Transverse colon (tissue), 4 donors: Measurements from ENCODE around the gene AFTPH. TPM values are rescaled to one million over a fixed set of nuclear protein-coding genes. Genes with fewer than 3 reads are reported as not detected.

Experiments used
- DNase-seq: peaks from one replicate; pipeline ENCODE4 v3.0.0-alpha.2; 2019
- H3K27ac ChIP-seq, 4 donors: fragments of 200-600 bp; sonication (generic); 2 replicates each; pipeline ENCODE4 v1.5.1; 2016 to 2018; ENCODE audit warnings: inconsistent platforms in 4 of 4
- H3K27me3 ChIP-seq: fragments of 200-600 bp; sonication (generic); 2 replicates; pipeline ENCODE4 v1.5.1; 2017; ENCODE audit warnings: inconsistent platforms
- H3K36me3 ChIP-seq, 4 donors: fragments of 200-600 bp; sonication (generic); 2 replicates each; pipeline ENCODE4 v1.5.1; 2017 to 2019; ENCODE audit warnings: inconsistent platforms in 4 of 4
- H3K4me1 ChIP-seq, 4 donors: fragments of 200-600 bp; sonication (generic); 2 replicates each; pipeline ENCODE4 v1.5.1; 2017 to 2020; ENCODE audit warnings: inconsistent platforms in 4 of 4
- H3K4me3 ChIP-seq, 4 donors: fragments of 200-600 bp; sonication (generic); 1 replicate in 1 of 4; 2 replicates in 3 of 4; pipeline versions ENCODE4 v1.5.1 to v1.6.1; 2017 to 2019; ENCODE audit warnings: inconsistent platforms in 4 of 4
- H3K9me3 ChIP-seq, 2 donors: fragments of 200-600 bp; sonication (generic); 2 replicates each; pipeline ENCODE4 v1.5.1; 2017 to 2019; ENCODE audit warnings: inconsistent platforms in 2 of 2
- EP300 ChIP-seq: sonication (generic); formaldehyde crosslinking; IDR thresholded peaks from one replicate; pipeline ENCODE4 v1.6.1; 2017; ENCODE audit warnings: antibody characterized with exemption, low read depth
- POLR2A ChIP-seq: fragments of 450-650 bp; IDR thresholded peaks from one replicate; pipeline ENCODE4 v1.6.1; 2016; ENCODE audit warnings: antibody characterized with exemption, mild to moderate bottlenecking, moderate library complexity
- POLR2AphosphoS5 ChIP-seq, 3 donors: sonication (generic); formaldehyde crosslinking; IDR thresholded peaks; one replicate each; pipeline ENCODE4 v1.6.1; 2016; ENCODE audit warnings: antibody characterized with exemption in 3 of 3
- WGBS, 2 donors: methylation state at CpG; one replicate each; pipeline ENCODE4 v1.1.5; 2018; ENCODE audit warnings: low coverage in 1 of 2; 5-methylcytosine and 5-hydroxymethylcytosine counted together
- in situ Hi-C, 4 donors: fragments of 200-750 bp; cut with MboI; loops; one replicate each; pipeline versions ENCODE4 v1.15.0 to v1.15.1; 2017; ENCODE audit warnings: low sequenced_read_pairs in 3 of 4, low pct_ligation_motif_present in 1 of 4, low pct_unique_long_range_greater_than_20kb in 1 of 4
- intact Hi-C: fragments of 100-400 bp; cut with DNase I; formaldehyde crosslinking; loops from one replicate; pipeline ENCODE4 v1.15.1; 2023; ENCODE audit warnings: low total_unique reads
- total RNA-seq, 4 donors: library from RNA; depleted of rRNA; stranded (reverse); fragments of >200 nt; gene quantifications; one replicate each; pipeline ENCODE4 v1.1.0, GENCODE V29; 2016
- TF ChIP-seq, protein P1 (sequence below), 5 experiments: fragments of 200-600 bp in 3 of 5; fragments of 450-650 bp in 2 of 5; sonication (generic) in 3 of 5; IDR thresholded peaks; 1 replicate in 2 of 5; 2 replicates in 3 of 5; pipeline ENCODE4 v1.5.1; 2016 to 2017; ENCODE audit warnings: antibody characterized with exemption in 5 of 5, inconsistent platforms in 3 of 5, mild to moderate bottlenecking in 2 of 5, moderate library complexity in 1 of 5

The AFTPH gene
- total RNA-seq, 4 donors from 2014 or later, result 42.3 to 123 (median 70.2) TPM

DNA sequence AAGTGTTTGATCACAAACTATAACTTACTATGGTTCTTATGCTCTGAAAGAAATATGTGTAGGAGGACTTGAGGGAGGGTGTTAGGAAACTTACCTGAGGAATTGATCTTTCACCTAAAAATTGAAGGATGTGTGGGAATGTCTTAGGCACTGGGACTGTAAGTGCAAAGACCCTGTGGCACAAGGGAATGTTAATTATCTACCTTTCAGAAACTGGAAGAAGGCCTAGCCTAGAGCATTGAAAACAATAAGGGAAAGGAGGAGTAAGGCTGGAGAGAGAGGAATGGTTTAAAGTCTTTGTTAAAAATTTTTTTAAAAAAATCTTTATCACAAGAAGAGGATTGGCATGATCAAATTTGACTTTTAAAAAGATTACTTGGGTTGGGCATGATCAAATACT, 7.9 kb downstream of the AFTPH start:
- no peaks in the 10 kb centered on the region for H3K27me3 ChIP-seq
- no peak overlapping the region for H3K4me3 ChIP-seq
- no peaks in the 10 kb centered on the region for H3K9me3 ChIP-seq
- in situ Hi-C loops, result no loop called here
- no peaks in the 10 kb centered on the region for H3K36me3 ChIP-seq
- no peak for DNase-seq
- H3K4me1 ChIP-seq, result peaks cover 0 to 27% (median 3%) of the 10 kb centered on the region in 4 donors
- H3K27ac ChIP-seq, result no peak overlapping the region
- TF ChIP-seq, protein P1, sequence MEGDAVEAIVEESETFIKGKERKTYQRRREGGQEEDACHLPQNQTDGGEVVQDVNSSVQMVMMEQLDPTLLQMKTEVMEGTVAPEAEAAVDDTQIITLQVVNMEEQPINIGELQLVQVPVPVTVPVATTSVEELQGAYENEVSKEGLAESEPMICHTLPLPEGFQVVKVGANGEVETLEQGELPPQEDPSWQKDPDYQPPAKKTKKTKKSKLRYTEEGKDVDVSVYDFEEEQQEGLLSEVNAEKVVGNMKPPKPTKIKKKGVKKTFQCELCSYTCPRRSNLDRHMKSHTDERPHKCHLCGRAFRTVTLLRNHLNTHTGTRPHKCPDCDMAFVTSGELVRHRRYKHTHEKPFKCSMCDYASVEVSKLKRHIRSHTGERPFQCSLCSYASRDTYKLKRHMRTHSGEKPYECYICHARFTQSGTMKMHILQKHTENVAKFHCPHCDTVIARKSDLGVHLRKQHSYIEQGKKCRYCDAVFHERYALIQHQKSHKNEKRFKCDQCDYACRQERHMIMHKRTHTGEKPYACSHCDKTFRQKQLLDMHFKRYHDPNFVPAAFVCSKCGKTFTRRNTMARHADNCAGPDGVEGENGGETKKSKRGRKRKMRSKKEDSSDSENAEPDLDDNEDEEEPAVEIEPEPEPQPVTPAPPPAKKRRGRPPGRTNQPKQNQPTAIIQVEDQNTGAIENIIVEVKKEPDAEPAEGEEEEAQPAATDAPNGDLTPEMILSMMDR (IDR thresholded peaks at IDR 0.05), result no peak
- TF ChIP-seq POLR2AphosphoS5 (IDR thresholded peaks at IDR 0.05) (no peak), EP300 (no peak), POLR2A (no peak)
- intact Hi-C loops, result no loop called here

DNA sequence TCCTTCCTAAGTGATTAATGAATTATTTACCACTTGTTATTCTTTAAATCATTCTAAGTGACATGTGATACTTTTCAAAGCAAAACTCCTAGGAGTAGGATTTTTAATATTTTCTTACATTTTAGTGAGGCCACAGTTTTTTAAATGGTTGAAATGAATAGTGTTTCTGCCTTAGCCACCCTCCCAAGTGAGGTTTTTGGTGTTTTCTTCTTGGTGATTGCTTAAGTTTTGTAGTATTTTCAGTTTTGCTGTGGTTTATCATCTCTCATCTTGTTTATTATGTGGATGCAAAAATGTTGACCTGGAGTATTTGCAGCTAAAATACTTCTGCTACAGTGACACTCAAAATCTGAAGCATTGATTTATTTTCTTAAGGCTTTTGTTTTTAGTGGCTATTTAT, 9.8 kb downstream of the AFTPH start:
- no peaks in the 10 kb centered on the region for H3K9me3 ChIP-seq
- H3K36me3 ChIP-seq, result no peaks in the 10 kb centered on the region
- in situ Hi-C loops (no loop called here), intact Hi-C loops (no loop called here)
- TF ChIP-seq POLR2AphosphoS5 (IDR thresholded peaks at IDR 0.05) (no peak), EP300 (no peak), POLR2A (no peak)
- TF ChIP-seq, protein P1 (IDR thresholded peaks at IDR 0.05), result no peak
- H3K27me3 ChIP-seq, result no peaks in the 10 kb centered on the region
- H3K27ac ChIP-seq, result no peak overlapping the region
- no peak for DNase-seq
- H3K4me3 ChIP-seq, result no peak overlapping the region
- H3K4me1 ChIP-seq, result peaks cover 0 to 14% (median 2%) of the 10 kb centered on the region in 4 donors

DNA sequence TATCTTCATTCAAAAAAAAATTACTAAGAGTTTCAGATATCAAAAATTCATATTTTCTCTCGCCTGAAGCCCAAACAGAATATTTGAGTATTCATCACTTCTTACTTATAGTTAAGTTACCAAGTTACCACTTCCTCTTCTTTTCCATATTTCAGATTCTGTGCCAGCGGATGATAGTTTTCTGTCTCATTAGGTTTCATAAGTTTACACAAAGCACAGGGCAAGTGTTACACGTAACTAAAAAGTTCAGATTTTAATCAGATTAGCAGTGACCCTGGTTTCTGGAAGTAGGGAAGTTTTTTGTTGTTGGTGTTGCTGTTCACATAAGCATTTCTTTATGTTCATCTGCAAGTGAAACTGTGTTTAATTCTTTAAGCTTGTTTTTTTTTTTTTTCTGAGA, 10.2 kb downstream of the AFTPH start:
- in situ Hi-C loops, result no loop called here
- H3K27ac ChIP-seq, result no peak overlapping the region
- DNase-seq, result no peak
- H3K4me3 ChIP-seq, result no peak overlapping the region
- peaks cover 0 to 14% (median 2%) of the 10 kb centered on the region in 4 donors for H3K4me1 ChIP-seq
- 53 to 69% methylated on average over 3 of the region's 3 CpGs for WGBS, 2 donors
- no peak for TF ChIP-seq POLR2A
- no peak for TF ChIP-seq POLR2AphosphoS5 (IDR thresholded peaks at IDR 0.05)
- TF ChIP-seq, protein P1 (IDR thresholded peaks at IDR 0.05), result no peak
- no peak for TF ChIP-seq EP300
- intact Hi-C loops, result no loop called here
- no peaks in the 10 kb centered on the region for H3K27me3 ChIP-seq
- no peaks in the 10 kb centered on the region for H3K9me3 ChIP-seq
- H3K36me3 ChIP-seq, result no peaks in the 10 kb centered on the region

DNA sequence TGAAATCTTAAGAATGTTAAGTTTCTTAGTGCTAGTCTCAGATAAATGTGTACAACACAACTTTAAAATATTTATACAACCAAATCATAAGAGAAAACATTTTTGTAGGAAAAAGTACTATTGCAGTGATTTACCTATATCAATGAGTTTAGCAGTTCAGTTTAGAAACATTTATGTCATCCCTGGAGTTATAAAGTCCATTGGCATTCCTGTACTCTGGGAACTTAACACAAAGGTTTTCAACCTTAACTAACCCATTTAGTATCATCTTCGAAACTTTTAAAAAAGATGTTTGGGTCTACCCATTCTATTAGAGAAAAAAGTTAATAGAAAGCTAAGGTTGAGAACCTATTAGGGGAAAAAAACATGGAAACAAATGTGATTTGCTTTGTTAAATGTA, 10.9 kb downstream of the AFTPH start:
- WGBS, 2 donors, result 94 to 100% methylated on average over 1 of the region's 1 CpG
- H3K4me1 ChIP-seq, result peaks cover 0 to 14% (median 2%) of the 10 kb centered on the region in 4 donors

More for the DNA sequence above, 10.9 kb downstream of the AFTPH start:
- no peaks in the 10 kb centered on the region for H3K9me3 ChIP-seq
- no peak overlapping the region for H3K27ac ChIP-seq
- no peaks in the 10 kb centered on the region for H3K36me3 ChIP-seq
- H3K27me3 ChIP-seq, result no peaks in the 10 kb centered on the region
- DNase-seq, result no peak
- TF ChIP-seq EP300 (no peak), POLR2AphosphoS5 (IDR thresholded peaks at IDR 0.05) (no peak), POLR2A (no peak)
- TF ChIP-seq, protein P1 (IDR thresholded peaks at IDR 0.05), result no peak
- intact Hi-C loops, result no loop called here
- H3K4me3 ChIP-seq, result no peak overlapping the region
- in situ Hi-C loops, result no loop called here
